Stimulated activated CD4-positive, alpha-beta T cell treated with anti-CD3 and anti-CD28 coated beads, TNF-alpha, amount 100 ng/mL, for 1 hour (primary cell): ENCODE data around the gene KRTAP10-11.
"Not testable (repeated sequence)": the region's sequence is repeated elsewhere in the genome, so short reads cannot be mapped to it uniquely, and the experiment has no call there.

Experiments used
- DNase-seq, 3 donors: peaks; one replicate each; pipeline ENCODE4 v3.0.0-alpha.2; 2020; ENCODE audit warnings: low read depth in 3 of 3, low spot score in 1 of 3

Gene KRTAP10-11

GRCh38 chr21:44661567-44661966 lies 15.4 kb downstream of the KRTAP10-11 start:
- not testable (repeated sequence) for DNase-seq

- no peak for DNase-seq
Measured at GRCh38 chr21:44664691-44665090, 18.5 kb downstream of the KRTAP10-11 start.

- DNase-seq, result no peak
Measured at GRCh38 chr21:44666401-44667320, 20.4 kb downstream of the KRTAP10-11 start, which contains the start of gene KRTAP12-2. Gene KRTAP12-2 (minus strand): TSS chr21:44666927. CDS start chr21:44666886, 41 bp downstream.

- DNase-seq, result no peak
Measured at GRCh38 chr21:44667612-44668011, 21.4 kb downstream of the KRTAP10-11 start.

- DNase-seq, result no peak
Measured at GRCh38 chr21:44670642-44671432, 24.6 kb downstream of the KRTAP10-11 start.

GRCh38 chr21:44671911-44672310 lies 25.7 kb downstream of the KRTAP10-11 start:
- no peak for DNase-seq

- DNase-seq, result no peak
Measured at GRCh38 chr21:44677881-44678280, 31.7 kb downstream of the KRTAP10-11 start.

GRCh38 chr21:44681152-44681551 lies 34.9 kb downstream of the KRTAP10-11 start:
- no peak for DNase-seq

GRCh38 chr21:44681861-44682579 lies 35.8 kb downstream of the KRTAP10-11 start, which contains the start of gene KRTAP12-1:
Gene KRTAP12-1 (minus strand): TSS chr21:44682163. CDS start chr21:44682123, 40 bp downstream.
- DNase-seq, result no peak

GRCh38 chr21:44682580-44683151 lies 36.5 kb downstream of the KRTAP10-11 start:
- DNase-seq, result no peak

- DNase-seq, result no peak
Measured at GRCh38 chr21:44684077-44684476, 37.9 kb downstream of the KRTAP10-11 start.

- no peak for DNase-seq
Measured at GRCh38 chr21:44684483-44684882, 38.3 kb downstream of the KRTAP10-11 start.

- not testable (repeated sequence) for DNase-seq
Measured at GRCh38 chr21:44685050-44685449, 38.8 kb downstream of the KRTAP10-11 start.

GRCh38 chr21:44686000-44686781 lies 40.0 kb downstream of the KRTAP10-11 start:
- DNase-seq, result no peak

- DNase-seq, result no peak
Measured at GRCh38 chr21:44686843-44687561, 40.8 kb downstream of the KRTAP10-11 start.

GRCh38 chr21:44687671-44688070 lies 41.5 kb downstream of the KRTAP10-11 start:
- no peak for DNase-seq

GRCh38 chr21:44689740-44690139 lies 43.5 kb downstream of the KRTAP10-11 start:
- DNase-seq, result not testable (repeated sequence)

GRCh38 chr21:44691686-44692085 lies 45.5 kb downstream of the KRTAP10-11 start:
- no peak for DNase-seq

GRCh38 chr21:44692798-44693512 lies 46.7 kb downstream of the KRTAP10-11 start:
- DNase-seq, result no peak
